Esophagus squamous epithelium (tissue), 5 donors: ENCODE results near the gene NKG7. TPM values are rescaled to one million over a fixed set of nuclear protein-coding genes. Genes with fewer than 3 reads are reported as not detected.
A peak's percentile ranks its signal among the peaks of the same experiment; 100 is the strongest.
"Not testable (repeated sequence)": the region's sequence is repeated elsewhere in the genome, so short reads cannot be mapped to it uniquely, and the experiment has no call there.

Experiments used
- DNase-seq: peaks from one replicate; lab custom pipeline; 2025; lab: John Stamatoyannopoulos, UW
- H3K27ac ChIP-seq, 4 donors: fragments of 200-600 bp; sonication (generic); one replicate each; pipeline ENCODE4 v1.5.1; 2016 to 2019; ENCODE audit warnings: mild to moderate bottlenecking in 1 of 4
- H3K27me3 ChIP-seq, 4 donors: fragments of 200-600 bp; sonication (generic); 1 replicate in 3 of 4; 2 replicates in 1 of 4; pipeline versions ENCODE4 v1.5.1 to v1.6.0; 2017 to 2021; ENCODE audit warnings: antibody characterized with exemption in 1 of 4
- H3K36me3 ChIP-seq, 3 donors: fragments of 200-600 bp; sonication (generic); one replicate each; pipeline ENCODE4 v1.5.1; 2016 to 2019
- H3K4me1 ChIP-seq, 3 donors: fragments of 200-600 bp; sonication (generic); one replicate each; pipeline ENCODE4 v1.5.1; 2017 to 2019
- H3K4me3 ChIP-seq, 4 donors: fragments of 200-600 bp; sonication (generic); 1 replicate in 3 of 4; 2 replicates in 1 of 4; pipeline ENCODE4 v1.5.1; 2016 to 2019; ENCODE audit warnings: mild to moderate bottlenecking in 2 of 4, moderate library complexity in 1 of 4
- H3K9me3 ChIP-seq, 3 donors: fragments of 200-600 bp; sonication (generic); one replicate each; pipeline ENCODE4 v1.5.1; 2016 to 2019
- POLR2A ChIP-seq, 4 donors: fragments of 450-650 bp; IDR thresholded peaks; one replicate each; pipeline ENCODE4 v1.6.1; 2017; ENCODE audit warnings: antibody characterized with exemption in 4 of 4, mild to moderate bottlenecking in 4 of 4, moderate library complexity in 3 of 4
- WGBS, 2 donors: methylation state at CpG; one replicate each; pipeline ENCODE4 v1.1.5; 2018; 5-methylcytosine and 5-hydroxymethylcytosine counted together
- intact Hi-C: fragments of 100-400 bp; cut with DNase I; formaldehyde crosslinking; loops from one replicate; pipeline ENCODE4 v1.15.0; 2022
- total RNA-seq, 4 donors: library from RNA; depleted of rRNA; stranded (reverse); fragments of >200 nt; gene quantifications; one replicate each; pipeline ENCODE4 v1.1.0, GENCODE V29; 2016
- TF ChIP-seq, protein P1 (sequence below), 6 experiments: fragments of 450-650 bp in 4 of 6; fragments of 200-600 bp in 2 of 6; sonication (generic) in 2 of 6; IDR thresholded peaks; one replicate each; pipeline ENCODE4 v1.5.1; 2016 to 2019; ENCODE audit warnings: antibody characterized with exemption in 6 of 6, mild to moderate bottlenecking in 4 of 6, moderate library complexity in 4 of 6
- donor health status: DM: yes; HTN: yes; CAD: no.

NKG7 gene
- total RNA-seq, 4 donors from 2014 or later = 0.50 to 2.5 (median 2.2) TPM; not detected in 1

GRCh38 chr19:51417810-51418157 is 45.3 kb upstream of the NKG7 start:
- intact Hi-C loops = no loop called here
- Histone ChIP-seq H3K27me3 (peaks cover 0 to 69% (median 0%) of the 10 kb centered on the region in 4 donors), H3K4me3 (no peak overlapping the region), H3K9me3 (no peaks in the 10 kb centered on the region), H3K4me1 (peaks cover 0 to 7% (median 0%) of the 10 kb centered on the region in 3 donors), H3K27ac (peak overlapping the region in 2 of 4 donors; percentile 54 to 63), H3K36me3 (no peaks in the 10 kb centered on the region)
- 59 to 77% methylated on average over 2 to 3 of the region's 3 CpGs for WGBS, 2 donors
- TF ChIP-seq POLR2A (IDR thresholded peaks at IDR 0.05) = no peak
- DNase-seq = no peak

GRCh38 chr19:51417107-51417809 is 44.8 kb upstream of the NKG7 start, which contains the start of gene SIGLEC10:
Gene SIGLEC10, minus strand, starts transcription at chr19:51417642. Its CDS starts 61 bp downstream, at chr19:51417581.
- DNase-seq = peak; percentile 38
- H3K4me1 ChIP-seq = peaks cover 0 to 7% (median 0%) of the 10 kb centered on the region in 3 donors
- H3K4me3 ChIP-seq = peak within 1 kb of the TSS in 1 of 4 donors; percentile 39
- no peaks in the 10 kb centered on the region for H3K9me3 ChIP-seq
- WGBS, 2 donors = 45 to 53% methylated on average over 10 to 14 of the region's 21 CpGs
- peak in 1 of 4 donors; percentile 24 for TF ChIP-seq POLR2A (IDR thresholded peaks at IDR 0.05)
- TF ChIP-seq, protein P1, sequence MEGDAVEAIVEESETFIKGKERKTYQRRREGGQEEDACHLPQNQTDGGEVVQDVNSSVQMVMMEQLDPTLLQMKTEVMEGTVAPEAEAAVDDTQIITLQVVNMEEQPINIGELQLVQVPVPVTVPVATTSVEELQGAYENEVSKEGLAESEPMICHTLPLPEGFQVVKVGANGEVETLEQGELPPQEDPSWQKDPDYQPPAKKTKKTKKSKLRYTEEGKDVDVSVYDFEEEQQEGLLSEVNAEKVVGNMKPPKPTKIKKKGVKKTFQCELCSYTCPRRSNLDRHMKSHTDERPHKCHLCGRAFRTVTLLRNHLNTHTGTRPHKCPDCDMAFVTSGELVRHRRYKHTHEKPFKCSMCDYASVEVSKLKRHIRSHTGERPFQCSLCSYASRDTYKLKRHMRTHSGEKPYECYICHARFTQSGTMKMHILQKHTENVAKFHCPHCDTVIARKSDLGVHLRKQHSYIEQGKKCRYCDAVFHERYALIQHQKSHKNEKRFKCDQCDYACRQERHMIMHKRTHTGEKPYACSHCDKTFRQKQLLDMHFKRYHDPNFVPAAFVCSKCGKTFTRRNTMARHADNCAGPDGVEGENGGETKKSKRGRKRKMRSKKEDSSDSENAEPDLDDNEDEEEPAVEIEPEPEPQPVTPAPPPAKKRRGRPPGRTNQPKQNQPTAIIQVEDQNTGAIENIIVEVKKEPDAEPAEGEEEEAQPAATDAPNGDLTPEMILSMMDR (IDR thresholded peaks at IDR 0.05) = no peak
- no peaks in the 10 kb centered on the region for H3K36me3 ChIP-seq
- intact Hi-C loops = no loop called here
- H3K27me3 ChIP-seq = peaks cover 0 to 64% (median 0%) of the 10 kb centered on the region in 4 donors
- peak within 1 kb of the TSS in 2 of 4 donors; percentile 54 to 63 for H3K27ac ChIP-seq

- Histone ChIP-seq H3K27me3 (peaks cover 0 to 55% (median 0%) of the 10 kb centered on the region in 4 donors), H3K4me3 (peak overlapping the region in 1 of 4 donors; percentile 39), H3K27ac (peak overlapping the region in 2 of 4 donors; percentile 29 to 52)
- H3K36me3 ChIP-seq, H3K9me3 ChIP-seq, intact Hi-C loops, DNase-seq, H3K4me1 ChIP-seq: not testable (repeated sequence)
- 48 to 73% methylated on average over 4 to 5 of the region's 15 CpGs for WGBS, 2 donors
These were observed 44.0 kb upstream of the NKG7 start for GRCh38 chr19:51416422-51416821.

DNA sequence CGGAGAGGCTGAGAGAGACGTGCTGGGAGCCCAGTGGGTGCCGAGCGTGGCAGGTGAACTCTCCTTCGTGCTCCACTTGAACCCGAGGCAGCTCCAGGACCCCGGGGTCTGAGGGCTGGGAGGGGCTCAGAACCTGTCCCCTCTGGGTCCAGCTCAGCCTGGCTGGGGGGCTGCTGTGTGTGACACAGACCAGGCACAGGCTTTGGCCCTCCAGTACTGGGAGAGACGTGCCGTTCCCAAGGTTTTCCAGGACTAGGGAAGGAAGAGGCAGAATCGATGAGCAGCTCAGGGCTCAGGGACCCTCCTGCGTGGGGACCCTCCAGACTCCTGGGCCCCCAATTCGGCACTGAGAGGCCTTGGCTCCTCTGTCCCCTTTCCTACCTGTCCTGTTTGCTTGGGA is 42.7 kb upstream of the NKG7 start:
- intact Hi-C loops = no loop called here
- Histone ChIP-seq H3K4me3 (no peak overlapping the region), H3K9me3 (no peaks in the 10 kb centered on the region), H3K4me1 (no peaks in the 10 kb centered on the region), H3K27me3 (peaks cover 0 to 43% (median 0%) of the 10 kb centered on the region in 4 donors), H3K36me3 (no peaks in the 10 kb centered on the region), H3K27ac (no peak overlapping the region)
- 40% methylated on average over 1 of the region's 12 CpGs; no CpG with 5 or more reads in 1 of the 2 donors for WGBS, 2 donors
- TF ChIP-seq, protein P1 (IDR thresholded peaks at IDR 0.05) = no peak
- TF ChIP-seq POLR2A (IDR thresholded peaks at IDR 0.05) = no peak
- no peak for DNase-seq

DNA sequence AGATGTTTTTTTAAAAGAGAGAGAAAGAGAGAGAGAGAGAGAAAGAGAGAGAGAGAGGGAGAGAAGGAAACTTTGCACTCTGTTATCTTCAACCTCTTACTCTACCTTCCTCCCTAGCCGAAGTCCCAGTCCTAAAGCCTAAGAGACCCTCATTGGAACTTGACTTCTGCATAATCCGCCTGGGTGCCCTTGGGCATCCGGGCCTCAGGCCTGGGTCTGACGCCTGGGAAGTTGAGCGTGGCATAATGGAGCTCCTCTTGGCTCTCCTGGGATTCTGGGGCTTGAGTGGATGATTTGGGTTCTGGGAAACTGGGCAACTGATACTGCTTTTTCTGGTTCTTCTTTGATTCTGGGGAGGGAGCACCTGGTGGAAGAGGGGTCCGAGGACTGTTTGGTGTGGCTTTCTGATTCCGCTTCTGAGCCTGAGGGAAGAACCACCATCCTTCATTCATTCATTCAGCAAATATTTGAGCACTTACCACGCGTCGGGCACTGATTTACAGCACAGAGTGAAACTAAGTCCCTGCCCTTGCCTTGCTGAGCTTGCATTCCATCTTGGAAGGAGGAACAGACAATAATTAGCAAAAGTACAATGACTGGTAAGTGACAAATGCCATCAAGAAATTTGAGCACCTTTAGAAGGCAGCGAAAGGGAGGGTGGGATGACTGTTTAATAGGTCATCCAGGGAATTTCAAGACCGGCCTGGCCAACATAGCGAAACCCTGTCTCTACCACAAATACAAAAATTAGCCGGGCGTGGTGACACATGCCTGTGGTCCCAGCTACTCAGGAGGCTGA is 38.7 kb upstream of the NKG7 start:
- intact Hi-C loops = no loop called here
- Histone ChIP-seq H3K36me3 (no peaks in the 10 kb centered on the region), H3K27ac (no peak overlapping the region), H3K4me3 (no peak overlapping the region), H3K4me1 (no peaks in the 10 kb centered on the region), H3K27me3 (peaks cover 0 to 10% (median 0%) of the 10 kb centered on the region in 4 donors), H3K9me3 (no peaks in the 10 kb centered on the region)
- DNase-seq = no peak
- TF ChIP-seq, protein P1 (IDR thresholded peaks at IDR 0.05) = no peak
- TF ChIP-seq POLR2A (IDR thresholded peaks at IDR 0.05) = no peak
- 84 to 92% methylated on average over 14 to 15 of the region's 15 CpGs for WGBS, 2 donors
